ENCODE results near the gene C19orf12. TPM values are rescaled to one million over a fixed set of nuclear protein-coding genes. Genes with fewer than 3 reads are reported as not detected.

C19orf12 gene
- total RNA-seq, 1 donor from 2014 or later: 21.6 TPM

DNA sequence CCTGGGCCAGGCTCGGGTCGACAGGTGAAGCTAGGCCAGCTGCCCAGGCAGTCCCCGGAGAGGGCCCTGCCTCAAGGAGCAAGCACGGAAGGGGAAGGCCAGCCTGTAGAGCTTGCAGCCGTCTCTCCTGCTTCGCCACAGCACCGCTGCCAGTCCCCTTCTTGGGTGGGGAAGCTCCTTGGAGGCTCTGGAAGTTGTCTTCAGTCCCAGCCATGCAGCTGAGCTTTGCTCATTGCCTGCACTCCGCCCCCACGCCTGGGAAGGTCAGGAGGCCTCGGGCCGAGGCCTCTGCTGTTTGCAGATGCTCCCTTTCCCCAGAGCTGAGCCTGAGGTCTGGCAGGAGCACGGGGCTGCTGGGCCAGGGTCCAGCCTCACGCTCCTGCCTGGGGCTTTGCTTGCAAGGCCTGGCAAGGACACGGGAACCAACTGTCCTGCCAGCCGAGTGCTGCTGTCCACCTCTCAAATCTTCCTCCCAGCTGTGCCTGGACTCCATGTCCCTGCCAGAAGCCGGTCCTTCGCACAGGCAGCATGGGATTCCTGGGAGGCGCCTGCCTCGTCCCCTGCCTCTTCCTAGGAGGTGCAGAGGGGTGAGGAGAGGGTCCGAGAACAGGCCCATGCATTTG is 36.5 kb downstream of the C19orf12 start:
- Mint-ChIP-seq H3K27me3 (no peaks in the 10 kb centered on the region), H3K9me3 (no peaks in the 10 kb centered on the region), H3K4me3 (no peak overlapping the region), H3K36me3 (ENCODE audit: low read depth) (peaks cover 5% of the 10 kb centered on the region), H3K4me1 (peaks cover 37% of the 10 kb centered on the region), H3K27ac (no peak overlapping the region)
- DNase-seq (no peak), ATAC-seq (ENCODE audit: low read depth) (no peak)
- intact Hi-C loops (cut with micrococcal nuclease): no loop called here
- CTCF ChIA-PET: interaction anchor here (1.1 to 2.1 kb wide), 4 partner anchors 13 to 68 kb away, joined by 3 to 4 read pairs (median 4); partner anchors contain the start of gene PLEKHF1
- TF ChIP-seq, protein P1, sequence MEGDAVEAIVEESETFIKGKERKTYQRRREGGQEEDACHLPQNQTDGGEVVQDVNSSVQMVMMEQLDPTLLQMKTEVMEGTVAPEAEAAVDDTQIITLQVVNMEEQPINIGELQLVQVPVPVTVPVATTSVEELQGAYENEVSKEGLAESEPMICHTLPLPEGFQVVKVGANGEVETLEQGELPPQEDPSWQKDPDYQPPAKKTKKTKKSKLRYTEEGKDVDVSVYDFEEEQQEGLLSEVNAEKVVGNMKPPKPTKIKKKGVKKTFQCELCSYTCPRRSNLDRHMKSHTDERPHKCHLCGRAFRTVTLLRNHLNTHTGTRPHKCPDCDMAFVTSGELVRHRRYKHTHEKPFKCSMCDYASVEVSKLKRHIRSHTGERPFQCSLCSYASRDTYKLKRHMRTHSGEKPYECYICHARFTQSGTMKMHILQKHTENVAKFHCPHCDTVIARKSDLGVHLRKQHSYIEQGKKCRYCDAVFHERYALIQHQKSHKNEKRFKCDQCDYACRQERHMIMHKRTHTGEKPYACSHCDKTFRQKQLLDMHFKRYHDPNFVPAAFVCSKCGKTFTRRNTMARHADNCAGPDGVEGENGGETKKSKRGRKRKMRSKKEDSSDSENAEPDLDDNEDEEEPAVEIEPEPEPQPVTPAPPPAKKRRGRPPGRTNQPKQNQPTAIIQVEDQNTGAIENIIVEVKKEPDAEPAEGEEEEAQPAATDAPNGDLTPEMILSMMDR (IDR thresholded peaks at IDR 0.05): no peak
- POLR2A ChIA-PET: interaction anchor here (0.7 to 1.2 kb wide), 3 partner anchors 13 to 72 kb away, joined by 3 to 4 read pairs (median 3); partner anchors contain the start of gene POP4

DNA sequence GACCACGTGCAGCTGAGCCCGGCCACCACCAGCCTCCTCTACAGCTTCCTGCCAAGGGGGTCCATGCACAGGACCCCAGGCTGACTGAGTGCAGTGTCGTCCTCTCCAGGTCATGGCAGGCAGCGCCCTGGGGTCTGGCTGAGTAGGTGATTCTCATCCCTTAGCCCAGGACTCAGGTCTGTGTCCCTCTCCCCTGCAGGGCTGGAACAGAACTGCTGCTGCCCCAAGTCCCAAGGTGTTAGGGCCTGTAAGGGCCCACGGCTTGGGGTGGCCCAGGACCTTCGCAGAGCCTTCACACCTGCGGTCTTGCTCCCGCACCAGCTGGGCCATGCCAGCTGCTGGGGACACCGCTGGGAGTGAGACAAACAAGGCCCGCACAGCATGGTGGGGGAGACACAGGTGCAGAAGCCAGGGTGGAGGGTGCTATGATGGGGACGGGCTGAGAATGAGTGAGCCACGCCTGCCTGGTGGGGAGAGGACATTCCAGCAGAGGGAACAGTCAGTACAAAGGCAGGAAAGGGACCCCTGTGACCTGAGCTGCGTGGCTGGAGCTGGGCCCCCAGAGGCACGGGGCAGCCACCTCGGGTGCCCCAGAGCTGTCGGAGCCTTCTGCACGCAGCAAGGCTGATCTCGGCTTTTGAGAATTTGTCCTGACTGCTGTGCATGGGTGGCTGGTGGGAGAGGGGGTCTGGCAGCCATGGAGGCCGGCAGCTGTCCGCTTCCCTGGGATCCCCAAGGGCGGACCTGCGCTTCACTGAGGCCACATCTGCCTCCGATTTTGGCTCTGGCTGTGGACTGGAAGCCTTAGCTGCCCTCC is 37.9 kb downstream of the C19orf12 start:
- ChIA-PET CTCF (interaction anchor here (1.3 to 2.1 kb wide), 3 partner anchors 12 to 67 kb away, joined by 3 to 4 read pairs (median 4); partner anchors contain the start of gene PLEKHF1), POLR2A (interaction anchor here (1.5 kb wide), 1 partner anchor 71 kb away, joined by 4 read pairs; the partner anchor contains the start of gene POP4)
- intact Hi-C loops (cut with micrococcal nuclease): no loop called here
- ATAC-seq (ENCODE audit: low read depth) (no peak), DNase-seq (no peak)
- Mint-ChIP-seq H3K36me3 (ENCODE audit: low read depth) (peaks cover 5% of the 10 kb centered on the region), H3K4me1 (peaks cover 51% of the 10 kb centered on the region), H3K4me3 (no peak overlapping the region), H3K27ac (no peak overlapping the region), H3K27me3 (no peaks in the 10 kb centered on the region), H3K9me3 (no peaks in the 10 kb centered on the region)
- TF ChIP-seq, protein P1 (IDR thresholded peaks at IDR 0.05): no peak

DNA sequence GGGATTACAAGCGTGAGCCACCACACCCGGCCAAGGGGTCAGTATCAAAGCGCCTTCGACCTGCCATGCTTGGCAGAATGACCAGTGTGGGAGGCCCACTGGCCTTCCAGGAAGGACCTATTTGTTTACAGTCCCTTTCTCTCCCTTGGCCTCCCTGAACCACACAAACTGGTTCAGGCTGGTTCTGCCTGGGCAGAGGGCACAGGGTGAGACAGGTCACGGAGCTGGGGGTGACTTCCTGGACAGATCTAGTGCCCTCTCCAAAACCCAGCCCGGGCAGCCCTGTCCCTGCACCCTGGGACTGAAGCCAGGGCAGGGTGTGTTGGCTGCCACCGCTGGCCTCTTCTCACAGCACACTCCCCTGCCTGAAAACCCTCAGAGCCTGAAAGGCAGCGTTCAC is 38.5 kb downstream of the C19orf12 start:
- intact Hi-C loops (cut with micrococcal nuclease): no loop called here
- TF ChIP-seq, protein P1 (IDR thresholded peaks at IDR 0.05): no peak
- no peak overlapping the region for H3K27ac Mint-ChIP-seq
- DNase-seq (no peak), ATAC-seq (ENCODE audit: low read depth) (no peak)
- no peaks in the 10 kb centered on the region for H3K27me3 Mint-ChIP-seq
- H3K4me3 Mint-ChIP-seq: no peak overlapping the region
- H3K36me3 Mint-ChIP-seq (ENCODE audit: low read depth): peaks cover 5% of the 10 kb centered on the region
- H3K9me3 Mint-ChIP-seq: no peaks in the 10 kb centered on the region
- peaks cover 56% of the 10 kb centered on the region for H3K4me1 Mint-ChIP-seq
- CTCF ChIA-PET: no interaction called here
- POLR2A ChIA-PET: interaction anchor here (1.5 kb wide), 1 partner anchor 71 kb away, joined by 4 read pairs; the partner anchor contains the start of gene POP4

DNA sequence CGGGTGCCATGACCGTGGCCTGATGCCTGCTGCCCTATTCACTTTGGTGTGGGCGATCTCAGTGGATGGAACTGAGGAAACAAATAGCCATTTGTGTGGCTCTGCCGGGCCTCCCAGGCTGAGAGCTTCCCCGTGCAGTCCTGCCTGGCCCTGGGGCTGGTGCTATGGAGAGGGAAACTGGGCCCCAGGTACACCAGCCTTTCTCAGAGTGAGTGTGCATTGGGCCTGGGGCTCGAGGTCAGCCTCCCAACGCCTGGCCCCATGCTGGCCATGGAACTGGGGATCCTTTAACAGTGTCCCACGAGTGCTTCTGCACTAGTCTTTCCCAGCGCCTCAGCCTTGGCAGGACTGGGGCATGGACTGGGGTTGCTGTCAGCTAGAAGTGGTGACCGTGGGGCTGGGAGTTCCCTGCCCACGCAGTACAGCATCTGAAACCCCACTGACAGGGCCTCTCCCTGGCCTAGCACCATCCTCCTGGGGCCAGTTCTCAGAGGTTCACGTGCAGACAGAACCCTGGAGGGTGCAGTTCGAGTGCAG is 39.3 kb downstream of the C19orf12 start:
- no peaks in the 10 kb centered on the region for H3K27me3 Mint-ChIP-seq
- TF ChIP-seq, protein P1 (IDR thresholded peaks at IDR 0.05): no peak
- ATAC-seq (ENCODE audit: low read depth): no peak
- H3K36me3 Mint-ChIP-seq (ENCODE audit: low read depth): peaks cover 5% of the 10 kb centered on the region
- no peak overlapping the region for H3K27ac Mint-ChIP-seq
- CTCF ChIA-PET: no interaction called here
- POLR2A ChIA-PET: no interaction called here
- H3K4me1 Mint-ChIP-seq: peaks cover 56% of the 10 kb centered on the region
- H3K9me3 Mint-ChIP-seq: no peaks in the 10 kb centered on the region
- no peak for DNase-seq
- intact Hi-C loops (cut with micrococcal nuclease): no loop called here
- no peak overlapping the region for H3K4me3 Mint-ChIP-seq

All from activated B cell treated with CpG ODN at 0.5 μM for 24 hours (primary cell).